GM10266 (cell line): Measurements from ENCODE around the gene ZNRF1.

ENCODE experiments used
- DNase-seq: peaks from one replicate; pipeline ENCODE4 v3.0.0; 2012; ENCODE audit errors: extremely low spot score
- TF ChIP-seq, protein P1 (sequence below): IDR thresholded peaks from 2 replicates; pipeline ENCODE4 v1.5.1; 2012; ENCODE audit warnings: mild to moderate bottlenecking, low read depth; ENCODE audit not compliant: control insufficient read depth, insufficient read depth; ENCODE audit errors: missing control alignments

The ZNRF1 gene

DNA sequence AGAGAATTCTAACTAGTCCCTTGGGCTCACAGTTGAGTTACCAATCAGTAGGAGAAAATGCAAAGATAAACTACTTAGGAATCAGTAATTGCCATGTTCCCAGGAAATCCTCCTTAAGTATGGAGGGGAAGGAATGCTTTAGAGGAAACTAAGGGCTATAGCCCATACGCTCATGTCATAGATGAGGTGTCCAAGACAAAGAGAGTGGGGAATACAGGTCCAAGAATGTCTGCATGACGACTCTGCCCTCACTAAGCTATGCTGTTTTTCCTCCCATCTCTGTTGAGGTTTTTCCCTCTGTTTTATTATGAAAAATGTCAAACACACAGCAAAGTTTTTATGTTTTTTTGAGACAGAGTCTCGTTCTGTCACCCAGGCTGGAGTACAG lies 101.8 kb downstream of the ZNRF1 start:
- DNase-seq = no peak
- TF ChIP-seq, protein P1, sequence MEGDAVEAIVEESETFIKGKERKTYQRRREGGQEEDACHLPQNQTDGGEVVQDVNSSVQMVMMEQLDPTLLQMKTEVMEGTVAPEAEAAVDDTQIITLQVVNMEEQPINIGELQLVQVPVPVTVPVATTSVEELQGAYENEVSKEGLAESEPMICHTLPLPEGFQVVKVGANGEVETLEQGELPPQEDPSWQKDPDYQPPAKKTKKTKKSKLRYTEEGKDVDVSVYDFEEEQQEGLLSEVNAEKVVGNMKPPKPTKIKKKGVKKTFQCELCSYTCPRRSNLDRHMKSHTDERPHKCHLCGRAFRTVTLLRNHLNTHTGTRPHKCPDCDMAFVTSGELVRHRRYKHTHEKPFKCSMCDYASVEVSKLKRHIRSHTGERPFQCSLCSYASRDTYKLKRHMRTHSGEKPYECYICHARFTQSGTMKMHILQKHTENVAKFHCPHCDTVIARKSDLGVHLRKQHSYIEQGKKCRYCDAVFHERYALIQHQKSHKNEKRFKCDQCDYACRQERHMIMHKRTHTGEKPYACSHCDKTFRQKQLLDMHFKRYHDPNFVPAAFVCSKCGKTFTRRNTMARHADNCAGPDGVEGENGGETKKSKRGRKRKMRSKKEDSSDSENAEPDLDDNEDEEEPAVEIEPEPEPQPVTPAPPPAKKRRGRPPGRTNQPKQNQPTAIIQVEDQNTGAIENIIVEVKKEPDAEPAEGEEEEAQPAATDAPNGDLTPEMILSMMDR = no peak

DNA sequence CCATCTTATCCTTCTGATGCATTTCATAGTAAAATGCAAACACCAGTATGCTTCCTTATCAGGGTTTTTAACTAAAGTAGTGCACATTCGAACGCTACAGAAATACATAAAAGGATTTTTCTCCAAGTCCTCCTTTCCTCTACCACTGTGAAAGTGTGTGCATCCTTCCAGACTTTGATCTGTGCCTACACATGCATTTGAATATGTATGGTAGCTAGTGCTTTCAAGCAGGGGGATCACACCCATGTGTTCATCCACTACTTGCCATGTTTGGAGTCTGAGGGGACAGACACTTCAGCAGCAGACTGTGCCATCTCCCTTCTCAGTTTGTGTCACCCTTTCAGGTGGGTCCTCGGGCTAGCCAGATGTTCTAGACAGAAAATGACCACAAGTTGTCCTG lies 102.8 kb downstream of the ZNRF1 start:
- no peak for DNase-seq
- TF ChIP-seq, protein P1 = no peak

DNA sequence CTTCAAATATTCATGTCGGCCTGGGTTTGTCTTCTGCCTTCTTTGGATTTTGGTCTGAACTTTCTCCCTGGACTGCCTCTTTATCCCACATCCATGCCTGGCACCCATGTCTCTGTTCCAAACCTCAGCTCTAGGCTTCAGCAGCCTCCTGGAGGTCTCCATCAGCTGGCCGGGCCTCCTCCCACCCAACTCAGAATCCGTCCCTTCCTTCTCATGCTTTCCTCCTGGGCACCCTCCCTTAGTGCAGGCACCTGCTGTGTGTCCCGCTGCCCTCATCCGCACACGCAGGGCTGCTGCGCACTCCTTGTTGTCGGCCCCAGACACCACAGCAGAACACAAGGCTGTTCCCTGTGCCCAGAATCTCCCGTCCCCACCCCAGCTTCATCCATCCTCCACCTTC lies 103.8 kb downstream of the ZNRF1 start:
- DNase-seq = no peak
- TF ChIP-seq, protein P1 = no peak

DNA sequence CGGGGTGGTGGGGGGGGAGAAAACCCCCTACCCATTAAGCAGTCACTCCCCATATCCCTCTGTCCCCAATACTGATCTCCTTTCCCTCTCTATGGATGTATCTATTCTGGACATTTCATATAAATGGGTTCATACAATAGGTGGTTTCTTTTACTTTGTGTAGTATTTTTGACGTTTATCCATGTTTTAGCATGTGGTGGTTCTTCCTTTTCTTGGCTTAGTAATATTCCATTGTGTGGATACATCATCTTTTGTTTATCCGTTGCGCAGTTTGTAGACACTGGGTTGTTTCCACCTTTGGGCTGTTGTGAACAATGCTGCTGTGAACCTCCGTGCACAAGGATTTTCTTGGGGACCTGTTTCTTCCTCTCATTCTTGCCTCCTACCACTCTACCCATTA lies 105.2 kb downstream of the ZNRF1 start:
- TF ChIP-seq, protein P1 = no peak

DNA sequence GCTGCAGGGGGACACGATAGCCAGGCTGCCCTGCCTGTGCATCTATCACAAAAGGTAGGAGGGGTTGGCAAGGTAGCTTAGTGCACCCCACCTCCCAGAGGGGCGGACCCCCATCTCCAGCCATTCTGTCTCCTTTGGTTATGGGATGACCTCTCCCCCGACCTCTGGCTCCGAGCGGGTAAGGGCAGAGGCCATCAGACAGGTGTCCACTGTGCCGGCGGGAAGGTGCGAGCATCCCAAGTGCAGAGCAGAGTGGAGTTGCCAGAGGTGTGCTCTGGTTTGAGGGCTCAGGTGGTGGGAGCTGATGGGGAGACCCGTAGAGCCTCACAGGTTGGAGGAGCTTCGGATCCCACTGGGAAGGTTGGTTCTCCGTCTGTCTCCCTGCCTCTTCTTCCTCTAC lies 106.0 kb downstream of the ZNRF1 start:
- TF ChIP-seq, protein P1 = no peak
- no peak for DNase-seq

More for the DNA sequence above, 105.2 kb downstream of the ZNRF1 start:
- no peak for DNase-seq

DNA sequence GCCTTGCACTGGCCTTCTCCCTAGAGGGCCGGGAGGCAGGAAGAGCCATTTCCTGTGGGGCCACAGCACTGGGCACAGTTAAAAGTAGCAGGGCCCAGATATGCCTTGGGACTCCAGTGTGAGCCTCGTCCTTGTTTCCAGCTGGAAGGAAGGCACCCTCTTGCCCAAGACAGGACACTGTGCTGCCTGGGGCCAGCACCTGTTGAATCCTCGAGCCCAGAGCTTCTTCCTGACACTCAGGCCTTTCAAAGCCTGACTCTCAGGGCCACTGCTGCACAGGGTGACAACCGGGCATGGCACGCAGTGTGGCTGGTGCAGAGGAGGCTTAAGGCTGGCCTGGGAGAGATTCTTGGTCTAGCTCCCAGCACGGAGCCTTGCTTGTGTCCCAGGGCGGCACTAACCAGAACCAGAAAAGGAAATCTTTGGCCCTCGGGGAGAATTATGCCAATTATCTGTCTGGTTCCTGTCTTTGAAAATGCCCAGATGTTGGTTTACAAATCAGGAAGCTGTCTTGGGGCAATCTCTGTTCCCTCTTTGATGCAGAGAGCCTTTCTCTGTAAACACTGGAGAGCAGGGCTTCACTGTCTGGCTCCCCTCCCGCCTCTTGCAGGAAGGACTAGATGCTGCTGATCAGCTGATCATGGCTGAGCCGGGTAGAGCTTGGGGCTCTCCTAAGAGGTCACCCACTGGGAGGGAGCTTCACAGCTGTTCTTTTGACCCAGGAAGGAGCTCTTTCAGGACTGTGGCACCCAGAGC lies 106.7 kb downstream of the ZNRF1 start:
- TF ChIP-seq, protein P1 = no peak

More for the DNA sequence above, 106.7 kb downstream of the ZNRF1 start:
- DNase-seq = no peak
